Osteocyte (in vitro differentiated cells): ENCODE measurements around the gene STX1A. TPM values are rescaled to one million over a fixed set of nuclear protein-coding genes. Genes with fewer than 3 reads are reported as not detected.

Source experiments
- DNase-seq: peaks from one replicate; pipeline ENCODE4 v3.0.0; 2021; ENCODE audit warnings: mixed read lengths; ENCODE audit not compliant: unreplicated experiment; ENCODE audit errors: extremely low spot score
- H3K27ac Mint-ChIP-seq: one replicate; pipeline ENCODE4 v1.8.0; 2021; ENCODE audit warnings: mild to moderate bottlenecking, mixed read lengths; ENCODE audit not compliant: unreplicated experiment
- H3K27me3 Mint-ChIP-seq: one replicate; pipeline ENCODE4 v1.8.0; 2021; ENCODE audit warnings: mixed read lengths; ENCODE audit not compliant: unreplicated experiment
- H3K36me3 Mint-ChIP-seq: one replicate; pipeline ENCODE4 v1.8.0; 2021; ENCODE audit warnings: mixed read lengths; ENCODE audit not compliant: unreplicated experiment
- H3K4me1 Mint-ChIP-seq: one replicate; pipeline ENCODE4 v1.8.0; 2021; ENCODE audit warnings: mixed read lengths; ENCODE audit not compliant: unreplicated experiment
- H3K4me3 Mint-ChIP-seq: one replicate; pipeline ENCODE4 v1.8.0; 2021; ENCODE audit warnings: mild to moderate bottlenecking, moderate library complexity, mixed read lengths; ENCODE audit not compliant: unreplicated experiment
- H3K9me3 Mint-ChIP-seq: one replicate; pipeline ENCODE4 v1.8.0; 2021; ENCODE audit warnings: mixed read lengths; ENCODE audit not compliant: unreplicated experiment
- total RNA-seq: library from RNA; stranded (reverse); gene quantifications from 2 replicates; pipeline ENCODE4 v1.2.1, GENCODE V29; 2021
- TF ChIP-seq, protein P1 (sequence below): fragments of 200-600 bp; sonication (generic); IDR thresholded peaks from 2 replicates; pipeline ENCODE4 v1.5.0; 2021; ENCODE audit warnings: antibody characterized with exemption, mild to moderate bottlenecking, moderate library complexity

The STX1A gene
- total RNA-seq, 1 donor from 2014 or later = 24.0 TPM

DNA sequence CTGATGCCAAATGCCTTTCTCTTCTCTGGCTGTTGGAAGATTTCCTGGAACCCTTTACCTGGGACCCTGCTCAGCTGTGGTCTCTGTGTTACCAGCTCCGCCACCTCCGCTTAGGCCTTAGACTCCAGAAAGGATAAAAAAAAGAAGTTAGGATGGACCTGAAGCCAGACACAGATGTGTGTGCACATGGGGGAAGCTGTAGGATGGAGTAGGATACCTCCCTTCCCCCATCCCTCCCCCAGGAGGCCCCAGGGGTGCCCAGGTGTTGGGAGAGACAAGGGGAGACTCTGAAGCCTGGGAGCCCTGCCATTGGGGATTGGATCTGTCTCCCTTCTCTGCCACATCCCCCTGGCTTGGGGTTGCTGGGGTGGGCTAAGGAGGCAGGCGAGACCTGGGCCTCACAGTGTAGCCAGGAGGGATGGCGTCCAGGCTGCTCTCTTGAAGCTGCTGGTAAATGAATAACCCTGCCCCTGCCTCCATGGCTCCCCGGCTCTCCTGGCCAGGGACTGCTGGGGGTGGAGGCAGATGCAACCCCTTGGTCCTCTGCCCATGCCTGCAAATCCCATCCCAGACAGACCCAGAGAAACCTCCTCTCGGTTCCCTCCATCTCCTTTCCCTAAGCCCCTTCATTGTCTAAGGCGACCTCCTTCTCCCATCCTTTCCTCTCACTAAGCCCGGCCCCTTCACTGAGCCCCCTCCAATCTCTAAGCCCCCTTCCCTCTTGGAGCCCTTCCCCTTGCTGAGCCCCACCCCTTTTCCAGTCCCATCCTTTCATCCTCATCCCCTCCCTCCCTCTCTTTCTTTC is 42.6 kb upstream of the STX1A start:
- H3K9me3 Mint-ChIP-seq = no peaks in the 10 kb centered on the region
- H3K27ac Mint-ChIP-seq = no peak overlapping the region
- no peak overlapping the region for H3K4me3 Mint-ChIP-seq
- H3K27me3 Mint-ChIP-seq = peaks cover 4% of the 10 kb centered on the region
- no peak for DNase-seq
- TF ChIP-seq, protein P1, sequence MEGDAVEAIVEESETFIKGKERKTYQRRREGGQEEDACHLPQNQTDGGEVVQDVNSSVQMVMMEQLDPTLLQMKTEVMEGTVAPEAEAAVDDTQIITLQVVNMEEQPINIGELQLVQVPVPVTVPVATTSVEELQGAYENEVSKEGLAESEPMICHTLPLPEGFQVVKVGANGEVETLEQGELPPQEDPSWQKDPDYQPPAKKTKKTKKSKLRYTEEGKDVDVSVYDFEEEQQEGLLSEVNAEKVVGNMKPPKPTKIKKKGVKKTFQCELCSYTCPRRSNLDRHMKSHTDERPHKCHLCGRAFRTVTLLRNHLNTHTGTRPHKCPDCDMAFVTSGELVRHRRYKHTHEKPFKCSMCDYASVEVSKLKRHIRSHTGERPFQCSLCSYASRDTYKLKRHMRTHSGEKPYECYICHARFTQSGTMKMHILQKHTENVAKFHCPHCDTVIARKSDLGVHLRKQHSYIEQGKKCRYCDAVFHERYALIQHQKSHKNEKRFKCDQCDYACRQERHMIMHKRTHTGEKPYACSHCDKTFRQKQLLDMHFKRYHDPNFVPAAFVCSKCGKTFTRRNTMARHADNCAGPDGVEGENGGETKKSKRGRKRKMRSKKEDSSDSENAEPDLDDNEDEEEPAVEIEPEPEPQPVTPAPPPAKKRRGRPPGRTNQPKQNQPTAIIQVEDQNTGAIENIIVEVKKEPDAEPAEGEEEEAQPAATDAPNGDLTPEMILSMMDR = no peak
- H3K4me1 Mint-ChIP-seq = no peaks in the 10 kb centered on the region
- no peaks in the 10 kb centered on the region for H3K36me3 Mint-ChIP-seq

DNA sequence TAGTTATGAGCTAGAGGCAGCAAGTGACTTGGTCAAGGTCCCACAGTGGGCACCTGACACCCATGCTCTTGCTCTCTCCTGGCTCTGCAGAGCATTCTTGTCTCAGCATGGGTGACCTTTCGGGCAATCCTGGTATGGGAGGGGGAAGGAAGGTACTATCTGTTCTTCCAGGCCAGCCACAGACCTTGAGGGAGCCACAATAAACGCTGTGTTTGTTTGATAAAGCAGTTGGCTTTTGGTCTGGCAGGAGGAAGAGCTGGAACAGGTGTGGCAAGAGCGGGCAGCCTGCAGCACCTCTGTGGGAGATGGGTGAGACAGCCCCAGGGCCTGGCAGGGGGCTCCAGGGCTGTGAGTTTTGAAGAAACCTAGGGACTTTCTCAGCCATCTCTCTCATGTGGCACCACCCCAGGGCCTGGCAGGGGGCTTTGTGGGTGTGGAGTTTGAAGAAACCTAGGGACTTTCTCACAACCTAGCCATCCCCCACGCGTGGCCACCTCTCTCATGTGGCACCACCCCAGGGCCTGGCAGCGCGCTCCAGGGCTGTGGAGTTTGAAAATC is 39.2 kb upstream of the STX1A start:
- Mint-ChIP-seq H3K9me3 (no peaks in the 10 kb centered on the region), H3K36me3 (no peaks in the 10 kb centered on the region), H3K4me3 (no peak overlapping the region), H3K4me1 (no peaks in the 10 kb centered on the region), H3K27me3 (peaks cover 4% of the 10 kb centered on the region), H3K27ac (no peak overlapping the region)
- TF ChIP-seq, protein P1 = no peak
- no peak for DNase-seq

DNA sequence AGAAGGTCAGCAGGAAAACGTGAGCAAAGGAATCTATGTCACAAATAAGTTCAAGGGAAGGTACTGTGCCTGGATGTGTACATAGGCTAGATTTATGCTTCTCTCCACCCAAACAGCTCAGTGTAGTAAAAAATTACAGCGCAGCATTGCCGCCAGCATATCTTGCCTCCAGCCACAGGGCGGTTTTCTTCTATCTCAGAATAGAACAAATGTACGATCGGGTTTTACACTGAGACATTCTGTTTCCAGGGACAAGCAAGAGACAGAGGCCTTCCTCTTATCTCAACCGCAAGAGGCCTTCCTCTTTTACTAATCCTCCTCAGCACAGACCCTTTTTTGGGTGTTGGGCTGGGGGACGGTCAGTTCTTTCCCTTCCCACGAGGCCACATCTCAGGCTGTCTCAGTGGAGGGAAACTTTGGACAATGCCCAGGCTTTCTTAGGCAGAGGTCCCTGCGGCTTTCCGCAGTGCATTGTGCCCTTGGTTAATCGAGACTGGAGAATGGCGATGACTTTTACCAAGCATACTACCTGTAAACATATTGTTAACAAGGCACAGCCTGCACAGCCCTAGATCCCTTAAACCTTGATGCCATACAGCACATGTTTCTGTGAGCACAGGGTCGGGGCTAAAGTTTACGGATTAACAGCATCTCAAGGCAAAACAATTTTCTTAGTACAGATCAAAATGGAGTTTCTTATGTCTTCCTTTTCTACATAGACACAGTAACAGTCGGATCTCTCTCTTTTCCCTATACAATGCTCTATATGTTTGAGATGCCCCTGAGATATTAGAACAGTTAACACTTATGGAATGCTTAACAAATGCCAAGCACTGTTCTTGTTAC is 30.7 kb upstream of the STX1A start:
- no peaks in the 10 kb centered on the region for H3K27me3 Mint-ChIP-seq
- H3K9me3 Mint-ChIP-seq = no peaks in the 10 kb centered on the region
- peaks cover 3% of the 10 kb centered on the region for H3K4me1 Mint-ChIP-seq
- TF ChIP-seq, protein P1 = no peak
- no peaks in the 10 kb centered on the region for H3K36me3 Mint-ChIP-seq
- no peak for DNase-seq
- no peak overlapping the region for H3K27ac Mint-ChIP-seq
- H3K4me3 Mint-ChIP-seq = no peak overlapping the region

GRCh38 chr7:73746378-73746777 is 26.9 kb upstream of the STX1A start:
- H3K27ac Mint-ChIP-seq = no peak overlapping the region

More at GRCh38 chr7:73746378-73746777, 26.9 kb upstream of the STX1A start:
- TF ChIP-seq, protein P1 = no peak
- Mint-ChIP-seq H3K27me3 (no peaks in the 10 kb centered on the region), H3K9me3 (no peaks in the 10 kb centered on the region), H3K36me3 (no peaks in the 10 kb centered on the region), H3K4me1 (peaks cover 17% of the 10 kb centered on the region), H3K4me3 (no peak overlapping the region)
- no peak for DNase-seq
